ENCODE data around the gene GFOD1. TPM values are rescaled to one million over a fixed set of nuclear protein-coding genes. Genes with fewer than 3 reads are reported as not detected.

The GFOD1 gene
- polyA plus RNA-seq (2014; cell fraction: cytosol; rRNA removed) = 4.0 and 7.0 TPM in 2 replicates
- polyA plus RNA-seq (2014; cell fraction: nucleus; rRNA removed) = 3.7 and 7.7 TPM in 2 replicates

DNA sequence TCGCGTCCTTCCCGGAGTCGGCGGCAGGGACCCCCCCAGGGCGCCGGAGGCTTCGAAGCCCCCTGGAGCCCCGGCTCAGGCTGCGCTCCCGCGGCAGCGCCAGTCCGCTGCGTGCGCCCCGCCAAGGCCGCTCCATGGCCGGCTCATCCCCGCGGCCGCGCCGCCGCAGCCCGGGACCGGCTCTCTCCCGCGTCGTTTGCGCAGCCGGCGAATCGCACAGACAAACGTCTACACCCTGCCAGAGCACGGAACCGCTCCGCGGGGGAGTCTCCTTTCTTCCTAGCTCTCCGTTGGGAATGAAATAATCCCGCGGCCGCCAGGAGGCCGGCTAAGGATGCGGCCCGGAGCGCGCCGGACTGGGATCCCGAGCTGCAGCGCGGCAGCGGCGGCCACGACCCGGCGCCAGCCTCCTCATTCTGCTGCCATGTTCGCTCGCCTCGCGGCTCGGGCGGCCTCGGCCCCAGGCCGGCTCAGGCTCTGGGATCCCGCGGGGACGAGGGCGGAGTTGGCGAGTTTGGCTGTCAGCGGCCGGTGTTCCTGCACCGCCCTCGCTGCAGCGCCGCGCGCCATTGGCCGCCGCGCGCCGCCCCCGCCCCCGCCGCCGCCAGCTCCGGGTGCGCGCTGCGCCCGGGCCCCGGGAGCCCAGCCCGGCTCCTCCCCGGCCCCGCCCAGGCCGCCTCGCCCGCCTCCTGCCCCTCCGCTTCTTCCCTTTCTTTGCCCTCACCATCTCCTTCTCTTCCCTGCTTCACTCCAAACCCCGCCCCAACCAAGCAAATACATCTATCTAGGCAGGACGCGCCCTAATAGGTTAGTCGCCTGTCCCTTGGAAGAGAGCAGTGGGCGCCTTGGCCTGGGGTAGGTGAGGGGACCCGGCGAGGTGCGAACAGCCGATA, at the start of gene GFOD1:
GFOD1 (minus strand) TSS at position 479 of the 893 bp plus-strand sequence. CDS start 710 bp downstream, outside the sequence.
- DNase-seq (ENCODE audit: low spot score) = peak; percentile 88

DNA sequence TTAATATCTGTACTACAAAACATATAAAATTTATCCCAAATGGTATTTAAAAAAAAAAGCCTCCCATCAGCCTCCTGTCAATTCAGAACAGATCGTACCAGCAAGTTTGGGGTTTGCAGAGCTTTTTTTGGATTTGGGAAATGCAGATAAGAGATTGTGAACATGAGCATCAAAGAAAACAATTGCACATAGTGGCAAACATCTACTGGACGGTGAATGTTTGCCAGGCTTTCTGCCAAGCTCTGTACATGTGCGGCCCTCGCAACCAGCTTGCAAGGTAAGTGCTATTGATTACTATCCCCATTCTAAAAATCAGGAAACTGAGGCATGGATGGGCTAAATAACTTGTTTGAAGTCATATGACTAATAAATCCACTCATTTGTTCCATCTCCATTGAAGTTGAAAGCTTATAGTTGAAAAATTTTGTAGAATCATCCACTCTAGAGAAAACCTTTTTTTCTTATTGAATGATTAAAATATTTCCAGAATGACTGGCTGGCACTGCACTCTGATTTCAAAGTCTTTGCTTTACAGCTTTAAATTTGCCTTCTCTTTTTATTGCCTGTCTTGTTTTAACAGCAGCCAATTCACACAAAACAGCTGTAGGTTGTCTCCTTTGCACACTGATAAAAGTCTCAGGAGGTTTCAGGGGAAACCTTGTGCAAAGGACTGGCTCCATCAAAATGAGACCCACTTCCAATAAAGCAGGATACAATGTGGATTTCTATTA, 49.6 kb upstream of the GFOD1 start:
- no peak for DNase-seq (ENCODE audit: low spot score)

GRCh38 chr6:13535306-13535705, 47.9 kb upstream of the GFOD1 start:
- DNase-seq (ENCODE audit: low spot score) = no peak

GRCh38 chr6:13534536-13534935, 47.1 kb upstream of the GFOD1 start:
- no peak for DNase-seq (ENCODE audit: low spot score)

- peak; percentile 17 for DNase-seq (ENCODE audit: low spot score)
These were observed 44.6 kb upstream of the GFOD1 start for GRCh38 chr6:13531956-13532355.

- DNase-seq (ENCODE audit: low spot score) = no peak
These were observed 41.5 kb upstream of the GFOD1 start for GRCh38 chr6:13528777-13529343.

DNA sequence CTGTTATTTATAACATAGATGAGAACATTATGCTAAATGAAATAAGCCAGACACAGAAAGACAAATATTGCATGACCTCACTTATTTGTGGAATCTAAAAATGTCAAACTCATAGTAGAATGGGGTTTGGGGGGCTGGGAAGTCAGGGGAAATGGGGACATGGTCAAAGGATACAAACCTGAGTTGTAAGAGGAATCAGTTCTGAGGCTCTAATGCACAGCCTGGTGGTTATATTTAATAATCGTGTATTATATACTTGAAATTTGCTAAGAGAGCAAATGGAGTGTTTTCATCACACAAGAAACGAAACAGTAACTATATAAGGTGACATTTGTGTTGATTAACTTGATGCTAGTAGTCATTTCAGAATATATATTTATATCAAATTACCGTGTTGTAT, 40.8 kb upstream of the GFOD1 start:
- DNase-seq (ENCODE audit: low spot score) = no peak

DNA sequence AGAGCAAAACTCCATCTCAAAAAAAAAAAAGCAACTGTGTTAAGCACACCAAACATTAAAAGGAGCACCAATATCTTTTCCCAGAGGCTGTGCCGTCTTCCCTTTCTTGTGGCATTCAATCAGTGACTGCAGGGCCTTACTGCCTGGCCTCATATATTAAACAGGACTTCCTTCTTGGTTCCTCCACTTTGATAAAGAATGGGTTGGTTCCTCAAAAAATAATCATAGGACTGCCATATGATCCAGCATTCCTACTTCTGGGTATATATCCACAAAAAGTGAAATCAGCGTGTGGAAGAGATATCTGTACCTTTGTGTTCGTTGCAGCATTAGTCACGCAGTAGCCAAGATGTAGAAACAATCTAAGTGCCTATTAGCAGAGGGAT, 40.3 kb upstream of the GFOD1 start:
- DNase-seq (ENCODE audit: low spot score) = no peak

- DNase-seq (ENCODE audit: low spot score) = no peak
These were observed 39.6 kb upstream of the GFOD1 start for GRCh38 chr6:13526727-13527670.

DNA sequence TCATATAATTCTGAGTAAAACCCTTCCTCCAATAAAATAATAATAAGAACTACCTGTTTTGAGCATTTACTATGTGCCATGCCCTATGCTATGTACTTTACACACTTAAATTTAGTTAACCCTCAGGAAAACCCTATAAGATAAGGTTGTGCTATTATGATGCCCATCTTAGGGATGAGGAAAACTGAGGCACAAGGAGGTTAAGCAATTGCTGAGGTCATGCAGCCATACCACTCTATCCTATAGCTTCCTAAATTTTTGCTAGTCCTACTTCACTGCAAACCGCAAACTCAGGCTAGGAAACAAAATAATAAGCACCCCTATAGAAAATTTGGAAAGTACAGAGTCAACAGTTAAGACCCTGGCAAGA, 38.9 kb upstream of the GFOD1 start:
- no peak for DNase-seq (ENCODE audit: low spot score)

DNA sequence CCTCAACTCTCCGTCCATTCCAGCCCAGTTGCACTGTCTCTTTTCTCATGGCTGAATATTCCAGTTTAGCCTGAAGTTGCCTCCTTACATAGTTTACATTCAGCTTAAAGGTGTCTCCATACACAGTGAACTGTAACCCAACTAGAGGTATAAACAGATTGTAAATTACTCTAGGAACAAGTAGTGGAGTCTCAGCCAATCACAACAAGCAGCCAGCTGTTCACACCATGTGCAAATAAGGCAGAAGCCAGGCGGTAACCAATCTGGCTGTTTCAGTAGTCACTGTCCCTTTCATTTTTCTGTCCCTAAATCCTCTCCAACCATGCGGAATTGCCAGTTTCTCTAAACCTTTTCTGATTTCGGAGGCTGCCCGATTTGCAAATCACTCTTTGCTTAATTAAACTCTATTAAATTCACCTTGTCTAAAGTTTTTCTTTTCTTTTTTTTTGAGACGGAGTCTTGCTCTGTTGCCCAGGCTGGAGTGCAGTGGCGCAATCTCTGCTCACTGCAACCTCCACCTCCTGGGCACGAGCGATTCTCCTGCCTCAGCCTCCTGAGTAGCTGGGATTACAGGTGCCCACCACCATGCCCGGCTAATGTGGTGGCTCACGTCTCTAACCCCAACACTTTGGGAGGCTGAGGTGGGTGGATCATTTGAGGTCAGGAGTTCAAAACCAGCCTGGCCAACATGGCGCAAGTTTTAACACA, 37.6 kb upstream of the GFOD1 start:
- DNase-seq (ENCODE audit: low spot score) = no peak

DNA sequence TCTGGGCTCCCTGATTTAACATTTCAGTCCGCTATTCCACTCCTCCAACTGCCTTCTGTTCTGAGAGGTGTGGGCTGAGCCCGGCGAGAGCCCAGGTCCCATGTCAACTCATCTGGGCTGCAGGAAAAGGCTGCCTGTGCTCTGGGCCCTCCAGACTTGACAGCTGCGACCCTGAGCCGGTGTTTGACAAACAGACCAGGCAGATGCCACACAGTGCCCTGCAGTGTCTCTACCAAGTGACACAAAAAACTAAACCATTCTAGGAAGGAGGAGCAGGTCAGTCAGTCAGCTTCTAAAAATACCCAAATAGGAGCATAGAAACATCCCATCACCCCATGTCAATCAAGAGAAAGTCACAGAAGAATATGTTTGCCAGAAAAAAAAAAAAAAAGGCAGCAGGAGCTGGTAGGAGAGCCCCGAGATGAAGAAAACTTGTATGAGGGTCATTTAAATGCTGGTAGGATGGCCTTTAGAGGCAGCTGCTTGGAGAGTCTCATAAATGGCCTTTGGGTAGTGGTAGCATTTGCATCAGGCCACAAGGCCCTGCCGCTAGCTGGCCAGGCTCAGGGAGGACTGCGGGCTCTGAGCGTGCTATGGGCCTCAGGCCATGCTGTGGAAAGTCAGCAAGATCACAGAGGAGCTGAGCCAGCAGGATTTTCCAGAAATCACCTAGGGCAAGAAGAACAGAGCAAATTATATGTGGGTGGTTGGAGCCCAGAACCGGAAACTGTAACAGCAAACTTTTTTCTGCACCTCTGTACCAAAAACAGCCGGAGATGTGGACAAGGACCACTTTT, 36.6 kb upstream of the GFOD1 start:
- DNase-seq (ENCODE audit: low spot score) = no peak

DNA sequence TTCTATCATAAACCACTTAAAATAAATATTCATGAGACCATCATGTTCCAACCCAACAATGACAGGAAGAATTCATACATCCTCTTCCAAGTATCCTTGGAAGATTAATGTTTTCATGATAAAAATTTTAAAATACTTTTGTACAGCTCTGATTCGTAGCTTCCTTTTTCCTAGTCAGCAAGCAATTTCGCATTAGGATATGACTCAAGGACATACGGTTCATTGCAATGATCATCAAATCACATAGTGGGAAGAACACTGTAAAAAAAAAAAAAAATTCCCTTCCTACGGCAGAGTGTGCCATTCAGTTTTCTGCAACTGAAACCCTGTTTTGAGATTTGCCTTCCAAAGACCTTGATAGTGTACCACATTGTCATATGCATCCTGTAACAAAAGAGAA, 35.3 kb upstream of the GFOD1 start:
- DNase-seq (ENCODE audit: low spot score) = no peak

DNA sequence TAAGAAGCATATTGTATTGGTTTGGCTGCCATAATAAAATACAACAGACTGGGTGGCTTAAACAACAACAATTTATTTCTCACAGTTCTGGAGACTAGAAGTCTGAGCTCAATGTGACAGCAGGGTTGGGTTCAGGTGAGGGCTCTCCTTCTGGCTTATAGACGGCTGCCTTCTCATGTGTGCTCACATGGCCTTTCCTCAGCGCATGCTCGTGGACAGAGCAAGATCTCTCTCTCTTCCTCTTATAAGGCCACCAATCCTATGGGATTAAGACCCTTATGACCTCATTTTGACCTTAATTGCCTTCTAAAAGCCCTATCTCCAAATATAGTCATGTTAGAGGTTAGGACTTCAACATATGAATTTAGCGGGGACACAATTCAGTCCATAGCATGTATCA, 32.4 kb upstream of the GFOD1 start:
- no peak for DNase-seq (ENCODE audit: low spot score)

- no peak for DNase-seq (ENCODE audit: low spot score)
These were observed 29.7 kb upstream of the GFOD1 start for GRCh38 chr6:13517116-13517515.

- no peak for DNase-seq (ENCODE audit: low spot score)
These were observed 28.5 kb upstream of the GFOD1 start for GRCh38 chr6:13515912-13516311.

GRCh38 chr6:13513626-13514502, 26.5 kb upstream of the GFOD1 start:
- no peak for DNase-seq (ENCODE audit: low spot score)

- no peak for DNase-seq (ENCODE audit: low spot score)
These were observed 25.5 kb upstream of the GFOD1 start for GRCh38 chr6:13512900-13513299.

Data from SK-N-DZ (cell line).